Activated T-helper 17 cell treated with anti-CD3 and anti-CD28 coated beads, Interleukin-2, amount 50 U/mL, for 72 hours (primary cell): ENCODE measurements around the gene DPY30. TPM values are rescaled to one million over a fixed set of nuclear protein-coding genes. Genes with fewer than 3 reads are reported as not detected.
"Not testable (repeated sequence)": the region's sequence is repeated elsewhere in the genome, so short reads cannot be mapped to it uniquely, and the experiment has no call there.

ENCODE experiments used
- ATAC-seq: fragments of 150-1000 bp; cut with Tn5 transposase; replicated peaks from 2 replicates; pipeline ENCODE4 v1.10.0; 2021; ENCODE audit warnings: mild to moderate bottlenecking, moderate library complexity
- H3K27ac Mint-ChIP-seq: one replicate; pipeline ENCODE4 v1.8.0; 2022; ENCODE audit warnings: mixed read lengths
- H3K27me3 Mint-ChIP-seq: one replicate; pipeline ENCODE4 v1.8.0; 2022; ENCODE audit warnings: mixed read lengths
- H3K36me3 Mint-ChIP-seq: one replicate; pipeline ENCODE4 v1.8.0; 2022; ENCODE audit warnings: low read depth, mild to moderate bottlenecking, mixed read lengths
- H3K4me1 Mint-ChIP-seq: one replicate; pipeline ENCODE4 v1.8.0; 2022; ENCODE audit warnings: mixed read lengths
- H3K4me3 Mint-ChIP-seq: one replicate; pipeline ENCODE4 v1.8.0; 2022; ENCODE audit warnings: mild to moderate bottlenecking, mixed read lengths
- H3K9me3 Mint-ChIP-seq: one replicate; pipeline ENCODE4 v1.8.0; 2022; ENCODE audit warnings: mixed read lengths
- total RNA-seq, 2 donors: library from RNA; stranded (reverse); gene quantifications; one replicate each; pipeline ENCODE4 v1.2.3, GENCODE V29; 2022

DPY30 gene
- total RNA-seq, 2 donors from 2014 or later = 50.1 to 66.2 TPM

DNA sequence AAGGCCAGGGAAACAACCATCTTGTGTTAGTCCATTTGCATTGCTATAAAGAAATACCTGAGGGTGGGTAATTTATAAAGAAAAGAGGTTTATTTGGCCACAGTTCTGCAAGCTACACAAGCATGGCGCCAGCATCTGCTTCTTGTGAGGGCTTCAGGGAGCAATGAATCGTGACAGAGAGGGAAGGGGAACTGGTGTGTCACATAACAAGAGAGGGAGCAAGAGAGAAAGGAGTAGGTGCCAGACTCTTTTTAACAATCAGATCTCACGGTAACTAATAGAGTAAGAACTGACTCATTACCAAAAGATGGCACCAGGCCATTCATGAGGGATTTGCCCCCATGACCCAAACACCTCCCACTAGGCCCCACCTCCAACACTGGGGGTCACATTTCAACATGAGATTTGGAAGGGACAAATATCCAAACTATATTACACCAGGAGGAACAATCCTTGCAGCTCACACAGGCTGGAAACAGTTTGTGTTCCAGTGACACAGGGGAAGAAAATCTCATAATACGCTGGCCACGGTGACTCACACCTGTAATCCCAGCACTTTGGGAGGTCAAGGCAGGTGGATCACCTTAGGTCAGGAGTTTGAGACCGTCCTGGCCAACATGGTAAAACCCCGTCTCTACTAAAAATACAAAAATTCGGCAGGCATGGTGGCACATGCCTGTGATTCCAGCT lies 5.3 kb downstream of the DPY30 start:
- not testable (repeated sequence) for H3K27me3 Mint-ChIP-seq, H3K27ac Mint-ChIP-seq, H3K4me3 Mint-ChIP-seq, ATAC-seq, H3K9me3 Mint-ChIP-seq
- peaks cover 45% of the 10 kb centered on the region for H3K36me3 Mint-ChIP-seq
- peaks cover 11% of the 10 kb centered on the region for H3K4me1 Mint-ChIP-seq

GRCh38 chr2:32018789-32019482 lies 20.7 kb downstream of the DPY30 start:
- not testable (repeated sequence) for H3K4me3 Mint-ChIP-seq, H3K27ac Mint-ChIP-seq, H3K4me1 Mint-ChIP-seq, ATAC-seq, H3K27me3 Mint-ChIP-seq, H3K9me3 Mint-ChIP-seq
- peaks cover 41% of the 10 kb centered on the region for H3K36me3 Mint-ChIP-seq

- ATAC-seq = no peak
- peaks cover 10% of the 10 kb centered on the region for H3K36me3 Mint-ChIP-seq
- no peaks in the 10 kb centered on the region for H3K27me3 Mint-ChIP-seq
- peak overlapping the region; percentile 49 for H3K27ac Mint-ChIP-seq
- no peaks in the 10 kb centered on the region for H3K9me3 Mint-ChIP-seq
- peaks cover 8% of the 10 kb centered on the region for H3K4me1 Mint-ChIP-seq
- no peak overlapping the region for H3K4me3 Mint-ChIP-seq
Measured at GRCh38 chr2:32012872-32013271, 26.7 kb downstream of the DPY30 start.

- ATAC-seq = no peak
- Mint-ChIP-seq H3K9me3 (no peaks in the 10 kb centered on the region), H3K36me3 (peaks cover 5% of the 10 kb centered on the region), H3K4me3 (peak overlapping the region; percentile 86), H3K27me3 (no peaks in the 10 kb centered on the region), H3K27ac (peak overlapping the region; percentile 86), H3K4me1 (peaks cover 14% of the 10 kb centered on the region)
Measured at GRCh38 chr2:32011485-32011960, 28.1 kb downstream of the DPY30 start.

- Mint-ChIP-seq H3K36me3 (peaks cover 7% of the 10 kb centered on the region), H3K4me1 (peaks cover 19% of the 10 kb centered on the region), H3K27me3 (no peaks in the 10 kb centered on the region), H3K27ac (peak within 1 kb of the TSS; percentile 86), H3K4me3 (peak within 1 kb of the TSS; percentile 86), H3K9me3 (no peaks in the 10 kb centered on the region)
- peak; percentile 78 for ATAC-seq
Measured at GRCh38 chr2:32010670-32011484, 28.7 kb downstream of the DPY30 start, which contains the start of gene MEMO1. MEMO1 (minus strand) TSS chr2:32011008; CDS start chr2:32010247, 761 bp downstream.

DNA sequence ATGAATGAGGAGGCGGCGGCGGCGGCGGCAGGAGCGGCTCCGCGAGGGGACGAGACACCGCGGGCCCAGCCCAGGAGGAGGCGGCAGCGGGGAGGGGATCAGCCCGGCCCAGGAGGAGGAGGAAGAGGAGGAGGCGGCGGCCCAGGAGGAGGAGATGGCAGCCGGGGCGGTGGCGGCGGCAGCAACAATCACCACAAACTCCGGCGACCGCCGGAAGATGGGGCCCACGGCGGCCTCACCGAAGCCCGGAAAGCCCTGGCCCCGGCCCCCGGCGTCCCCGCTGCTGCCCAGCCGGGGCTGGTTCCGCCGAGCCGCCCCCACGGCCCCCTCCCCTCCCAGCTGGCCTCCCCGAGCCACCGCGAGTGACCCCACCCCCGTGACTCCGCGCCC lies 29.3 kb downstream of the DPY30 start:
- not testable (repeated sequence) for H3K27ac Mint-ChIP-seq, H3K9me3 Mint-ChIP-seq, H3K36me3 Mint-ChIP-seq, H3K27me3 Mint-ChIP-seq, H3K4me3 Mint-ChIP-seq
- H3K4me1 Mint-ChIP-seq = peaks cover 25% of the 10 kb centered on the region
- peak; percentile 75 for ATAC-seq

DNA sequence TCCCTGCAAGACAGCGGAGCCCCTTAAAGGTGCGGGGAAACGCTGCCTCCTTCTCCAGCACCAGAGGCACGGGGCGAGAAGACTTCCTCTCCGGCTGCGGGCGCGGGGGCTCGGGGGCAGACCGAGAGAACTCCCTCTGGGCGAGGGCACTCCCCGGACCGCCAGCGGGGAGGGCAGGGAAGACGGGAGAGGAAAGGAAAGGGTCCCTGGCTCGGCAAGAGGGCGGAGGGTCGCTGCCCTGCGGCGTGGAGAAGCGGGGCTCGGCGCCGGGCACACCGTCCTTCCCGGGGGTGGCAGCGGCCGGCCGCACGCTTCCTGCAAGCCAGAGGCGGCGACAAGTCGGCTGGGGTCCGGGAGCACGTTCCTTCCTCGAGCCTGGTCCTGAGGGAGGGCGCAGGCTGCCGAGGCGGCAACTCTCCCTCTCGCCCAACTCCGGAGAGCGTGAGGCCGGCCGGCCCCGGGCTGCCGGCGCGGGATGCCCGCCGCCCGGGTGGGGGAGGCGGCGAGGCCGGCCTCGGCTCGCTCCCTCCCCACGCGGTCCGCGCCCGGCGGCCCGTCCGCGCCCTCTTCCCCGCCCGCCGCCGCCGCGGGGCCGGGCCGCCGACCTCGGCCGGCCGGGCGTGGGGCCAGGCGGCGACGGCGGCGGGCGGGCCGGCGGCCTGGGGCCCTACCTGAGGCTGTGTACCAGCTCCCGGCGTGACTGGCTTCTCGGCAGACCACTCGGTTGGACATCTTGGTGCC lies 29.9 kb downstream of the DPY30 start:
- Mint-ChIP-seq H3K9me3 (no peaks in the 10 kb centered on the region), H3K4me1 (peaks cover 31% of the 10 kb centered on the region), H3K4me3 (peak overlapping the region; percentile 87), H3K27me3 (no peaks in the 10 kb centered on the region), H3K27ac (peak overlapping the region; percentile 89), H3K36me3 (peaks cover 14% of the 10 kb centered on the region)
- ATAC-seq = peak; percentile 7

- no peak for ATAC-seq
- Mint-ChIP-seq H3K4me3 (peak overlapping the region; percentile 87), H3K27me3 (no peaks in the 10 kb centered on the region), H3K4me1 (peaks cover 37% of the 10 kb centered on the region), H3K27ac (peak overlapping the region; percentile 89), H3K36me3 (peaks cover 16% of the 10 kb centered on the region), H3K9me3 (no peaks in the 10 kb centered on the region)
Measured at GRCh38 chr2:32008805-32009515, 30.6 kb downstream of the DPY30 start.

- H3K9me3 Mint-ChIP-seq = no peaks in the 10 kb centered on the region
- peak overlapping the region; percentile 87 for H3K4me3 Mint-ChIP-seq
- no peak overlapping the region for H3K27ac Mint-ChIP-seq
- H3K36me3 Mint-ChIP-seq = peaks cover 16% of the 10 kb centered on the region
- H3K4me1 Mint-ChIP-seq = peaks cover 41% of the 10 kb centered on the region
- H3K27me3 Mint-ChIP-seq = no peaks in the 10 kb centered on the region
- ATAC-seq = no peak
Measured at GRCh38 chr2:32007121-32007391, 32.5 kb downstream of the DPY30 start.

GRCh38 chr2:32005371-32005976 lies 34.1 kb downstream of the DPY30 start:
- peaks cover 16% of the 10 kb centered on the region for H3K36me3 Mint-ChIP-seq
- ATAC-seq = no peak
- H3K9me3 Mint-ChIP-seq = no peaks in the 10 kb centered on the region
- peak overlapping the region; percentile 15 for H3K4me3 Mint-ChIP-seq
- no peaks in the 10 kb centered on the region for H3K27me3 Mint-ChIP-seq
- H3K27ac Mint-ChIP-seq = no peak overlapping the region
- H3K4me1 Mint-ChIP-seq = peaks cover 37% of the 10 kb centered on the region

DNA sequence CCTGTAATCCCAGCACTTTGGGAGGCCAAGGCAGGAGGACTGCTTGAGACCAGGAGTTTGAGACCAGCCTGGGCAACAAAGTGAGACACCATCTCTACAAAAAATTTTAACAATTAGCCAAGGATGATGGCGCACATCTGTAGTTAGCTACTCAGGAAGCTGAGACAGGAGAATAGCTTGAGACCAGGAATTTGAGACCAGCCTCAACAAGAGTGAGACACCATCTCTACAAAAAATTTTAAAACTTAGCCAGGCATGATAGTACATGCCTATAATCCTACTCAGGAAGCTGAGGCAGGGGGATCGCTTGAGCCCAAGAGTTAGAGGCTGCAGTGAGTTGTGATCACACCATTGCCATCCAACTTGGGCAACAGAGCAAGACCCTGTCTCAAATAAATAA lies 35.8 kb downstream of the DPY30 start:
- H3K4me3 Mint-ChIP-seq = no peak overlapping the region
- H3K36me3 Mint-ChIP-seq = peaks cover 16% of the 10 kb centered on the region
- H3K9me3 Mint-ChIP-seq = no peaks in the 10 kb centered on the region
- ATAC-seq = no peak
- H3K27me3 Mint-ChIP-seq = no peaks in the 10 kb centered on the region
- H3K4me1 Mint-ChIP-seq = peaks cover 40% of the 10 kb centered on the region
- no peak overlapping the region for H3K27ac Mint-ChIP-seq

- peaks cover 45% of the 10 kb centered on the region for H3K4me1 Mint-ChIP-seq
- no peaks in the 10 kb centered on the region for H3K27me3 Mint-ChIP-seq
- H3K4me3 Mint-ChIP-seq = no peak overlapping the region
- ATAC-seq = no peak
- no peak overlapping the region for H3K27ac Mint-ChIP-seq
- no peaks in the 10 kb centered on the region for H3K9me3 Mint-ChIP-seq
- H3K36me3 Mint-ChIP-seq = peaks cover 16% of the 10 kb centered on the region
Measured at GRCh38 chr2:32002406-32002805, 37.2 kb downstream of the DPY30 start.

GRCh38 chr2:31999438-31999837 lies 40.2 kb downstream of the DPY30 start:
- Mint-ChIP-seq H3K4me3 (no peak overlapping the region), H3K4me1 (peaks cover 27% of the 10 kb centered on the region), H3K27ac (no peak overlapping the region), H3K27me3 (no peaks in the 10 kb centered on the region), H3K9me3 (no peaks in the 10 kb centered on the region), H3K36me3 (no peaks in the 10 kb centered on the region)
- ATAC-seq = no peak
